Astrocyte of the cerebellum (primary cell): ENCODE measurements around the gene CLPTM1L.

Source experiments
- DNase-seq: peaks from one replicate; pipeline ENCODE4 v3.0.0-alpha.2; 2011; ENCODE audit warnings: low read depth
- H3K4me3 ChIP-seq: 2 replicates; pipeline ENCODE4 v1.5.1; 2011; ENCODE audit warnings: mild to moderate bottlenecking, low read depth, low read length, moderate library complexity
- in situ Hi-C: cut with HindIII; loops from 2 replicates; pipeline ENCODE4 v1.10.0; 2017; ENCODE audit warnings: low sequenced_read_pairs
- TF ChIP-seq, protein P1 (sequence below): IDR thresholded peaks from 2 replicates; pipeline ENCODE4 v1.5.1; 2012; ENCODE audit warnings: low read length, low read depth, moderate library complexity, mild to moderate bottlenecking; ENCODE audit errors: missing control alignments

CLPTM1L gene

GRCh38 chr5:1312993-1313833 is 31.7 kb downstream of the CLPTM1L start:
- in situ Hi-C loops = loop anchor here (25.0 kb wide), 1 partner anchor 376 kb away; no protein-coding TSS in a partner anchor
- TF ChIP-seq, protein P1, sequence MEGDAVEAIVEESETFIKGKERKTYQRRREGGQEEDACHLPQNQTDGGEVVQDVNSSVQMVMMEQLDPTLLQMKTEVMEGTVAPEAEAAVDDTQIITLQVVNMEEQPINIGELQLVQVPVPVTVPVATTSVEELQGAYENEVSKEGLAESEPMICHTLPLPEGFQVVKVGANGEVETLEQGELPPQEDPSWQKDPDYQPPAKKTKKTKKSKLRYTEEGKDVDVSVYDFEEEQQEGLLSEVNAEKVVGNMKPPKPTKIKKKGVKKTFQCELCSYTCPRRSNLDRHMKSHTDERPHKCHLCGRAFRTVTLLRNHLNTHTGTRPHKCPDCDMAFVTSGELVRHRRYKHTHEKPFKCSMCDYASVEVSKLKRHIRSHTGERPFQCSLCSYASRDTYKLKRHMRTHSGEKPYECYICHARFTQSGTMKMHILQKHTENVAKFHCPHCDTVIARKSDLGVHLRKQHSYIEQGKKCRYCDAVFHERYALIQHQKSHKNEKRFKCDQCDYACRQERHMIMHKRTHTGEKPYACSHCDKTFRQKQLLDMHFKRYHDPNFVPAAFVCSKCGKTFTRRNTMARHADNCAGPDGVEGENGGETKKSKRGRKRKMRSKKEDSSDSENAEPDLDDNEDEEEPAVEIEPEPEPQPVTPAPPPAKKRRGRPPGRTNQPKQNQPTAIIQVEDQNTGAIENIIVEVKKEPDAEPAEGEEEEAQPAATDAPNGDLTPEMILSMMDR = no peak
- no peak overlapping the region for H3K4me3 ChIP-seq
- DNase-seq = no peak

DNA sequence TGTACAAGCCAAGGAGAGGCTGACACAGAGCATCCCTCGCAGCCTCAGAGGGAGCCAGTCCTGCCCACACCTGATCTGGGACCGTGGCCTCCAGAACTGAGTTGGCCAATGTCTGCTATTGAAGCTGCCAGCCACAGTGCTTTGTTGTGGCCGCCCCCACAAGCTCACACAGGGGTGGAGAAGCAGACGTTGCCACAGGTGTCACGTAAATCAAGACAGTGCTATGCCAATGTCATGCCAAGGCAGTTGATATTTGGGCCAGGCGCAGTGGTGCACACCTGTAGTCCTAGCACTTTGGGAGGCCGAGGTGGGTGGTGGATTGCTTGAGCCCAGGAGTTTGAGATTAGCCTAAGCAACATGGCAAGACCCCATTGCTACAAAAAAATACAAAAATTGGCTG is 32.7 kb downstream of the CLPTM1L start:
- no peak overlapping the region for H3K4me3 ChIP-seq
- no peak for DNase-seq
- TF ChIP-seq, protein P1 = no peak
- in situ Hi-C loops = loop anchor here (25.0 kb wide), 1 partner anchor 375 kb away; no protein-coding TSS in a partner anchor

- TF ChIP-seq, protein P1 = no peak
- in situ Hi-C loops = loop anchor here (25.0 kb wide), 1 partner anchor 374 kb away; no protein-coding TSS in a partner anchor
- no peak overlapping the region for H3K4me3 ChIP-seq
- DNase-seq = no peak
These were observed 33.4 kb downstream of the CLPTM1L start for GRCh38 chr5:1311439-1312055.

DNA sequence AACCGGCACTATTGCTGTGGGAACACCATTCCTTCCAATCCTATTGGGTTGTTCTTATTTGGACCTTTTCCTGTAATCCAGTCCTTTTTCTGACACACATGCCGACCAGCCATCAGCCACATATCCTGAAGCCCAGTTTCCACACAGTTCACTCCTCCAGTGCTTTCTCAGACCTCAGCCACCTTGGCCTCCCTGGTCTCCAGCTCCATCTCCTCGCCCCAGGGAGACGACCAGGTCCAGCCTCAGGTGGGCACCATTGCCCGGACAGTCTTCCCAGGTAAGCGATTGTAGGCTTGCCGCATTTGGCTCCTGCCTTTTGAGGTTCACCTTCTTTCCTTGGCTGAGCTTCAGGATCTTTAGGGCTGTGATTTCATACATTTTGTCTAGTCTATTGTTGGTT is 34.8 kb downstream of the CLPTM1L start:
- in situ Hi-C loops = loop anchor here (25.0 kb wide), 1 partner anchor 373 kb away; no protein-coding TSS in a partner anchor
- no peak for DNase-seq
- TF ChIP-seq, protein P1 = no peak
- H3K4me3 ChIP-seq = no peak overlapping the region

DNA sequence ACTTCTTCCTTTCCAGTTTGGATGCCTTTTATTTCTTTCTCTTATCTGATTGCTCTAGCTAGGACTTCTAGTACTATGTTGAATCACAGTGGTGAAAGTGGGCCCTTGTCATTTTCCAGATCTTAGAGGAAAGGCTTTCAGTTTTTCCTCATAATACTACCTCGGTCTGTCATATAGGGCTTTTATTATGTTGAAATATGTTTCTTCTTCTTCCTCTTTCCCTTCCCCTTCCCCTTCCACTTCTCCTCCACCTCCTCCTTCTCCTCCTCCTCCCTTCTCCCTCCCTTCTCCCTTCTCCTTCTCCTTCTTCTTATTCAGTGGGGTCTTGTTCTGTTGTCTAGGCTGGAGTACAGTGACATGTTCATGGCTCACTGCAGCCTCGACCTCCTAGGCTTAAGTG is 40.9 kb downstream of the CLPTM1L start:
- no peak overlapping the region for H3K4me3 ChIP-seq
- no peak for DNase-seq
- TF ChIP-seq, protein P1 = no peak
- in situ Hi-C loops = loop anchor here (25.0 kb wide), 1 partner anchor 367 kb away; no protein-coding TSS in a partner anchor

DNA sequence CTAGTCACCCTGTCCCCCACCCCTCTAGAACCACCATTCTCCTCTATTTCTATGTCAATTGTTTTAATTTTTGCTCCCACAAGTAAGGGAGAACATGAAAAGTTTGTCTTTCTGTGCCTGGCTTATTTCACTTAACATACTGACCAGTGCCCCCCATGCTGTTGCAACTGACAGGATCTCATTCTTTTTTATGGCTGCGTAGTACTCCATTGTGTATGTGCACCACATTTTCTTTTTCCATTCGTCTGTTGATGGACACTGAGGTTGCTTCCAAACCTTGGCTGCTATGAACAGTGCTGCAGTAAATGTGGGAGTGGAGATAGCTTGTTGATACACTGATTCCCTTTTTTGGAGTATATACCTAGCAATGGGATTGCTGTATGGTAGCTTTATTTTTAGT is 42.6 kb downstream of the CLPTM1L start:
- H3K4me3 ChIP-seq = no peak overlapping the region
- DNase-seq = no peak
- in situ Hi-C loops = loop anchor here (25.0 kb wide), 1 partner anchor 365 kb away; no protein-coding TSS in a partner anchor
- TF ChIP-seq, protein P1 = no peak
